Transverse colon (tissue), 4 donors: ENCODE results near the gene VAC14. TPM values are rescaled to one million over a fixed set of nuclear protein-coding genes. Genes with fewer than 3 reads are reported as not detected.

Experiments
- DNase-seq: peaks from one replicate; pipeline ENCODE4 v3.0.0-alpha.2; 2019
- H3K27ac ChIP-seq, 4 donors: fragments of 200-600 bp; sonication (generic); 2 replicates each; pipeline ENCODE4 v1.5.1; 2016 to 2018; ENCODE audit warnings: inconsistent platforms in 4 of 4
- H3K27me3 ChIP-seq: fragments of 200-600 bp; sonication (generic); 2 replicates; pipeline ENCODE4 v1.5.1; 2017; ENCODE audit warnings: inconsistent platforms
- H3K36me3 ChIP-seq, 4 donors: fragments of 200-600 bp; sonication (generic); 2 replicates each; pipeline ENCODE4 v1.5.1; 2017 to 2019; ENCODE audit warnings: inconsistent platforms in 4 of 4
- H3K4me1 ChIP-seq, 4 donors: fragments of 200-600 bp; sonication (generic); 2 replicates each; pipeline ENCODE4 v1.5.1; 2017 to 2020; ENCODE audit warnings: inconsistent platforms in 4 of 4
- H3K4me3 ChIP-seq, 4 donors: fragments of 200-600 bp; sonication (generic); 1 replicate in 1 of 4; 2 replicates in 3 of 4; pipeline versions ENCODE4 v1.5.1 to v1.6.1; 2017 to 2019; ENCODE audit warnings: inconsistent platforms in 4 of 4
- H3K9me3 ChIP-seq, 2 donors: fragments of 200-600 bp; sonication (generic); 2 replicates each; pipeline ENCODE4 v1.5.1; 2017 to 2019; ENCODE audit warnings: inconsistent platforms in 2 of 2
- CTCF ChIP-seq, 5 experiments: fragments of 200-600 bp in 3 of 5; fragments of 450-650 bp in 2 of 5; sonication (generic) in 3 of 5; IDR thresholded peaks; 1 replicate in 2 of 5; 2 replicates in 3 of 5; pipeline ENCODE4 v1.5.1; 2016 to 2017; ENCODE audit warnings: antibody characterized with exemption in 5 of 5, inconsistent platforms in 3 of 5, mild to moderate bottlenecking in 2 of 5, moderate library complexity in 1 of 5
- EP300 ChIP-seq: sonication (generic); formaldehyde crosslinking; IDR thresholded peaks from one replicate; pipeline ENCODE4 v1.6.1; 2017; ENCODE audit warnings: antibody characterized with exemption, low read depth
- POLR2A ChIP-seq: fragments of 450-650 bp; IDR thresholded peaks from one replicate; pipeline ENCODE4 v1.6.1; 2016; ENCODE audit warnings: antibody characterized with exemption, mild to moderate bottlenecking, moderate library complexity
- POLR2AphosphoS5 ChIP-seq, 3 donors: sonication (generic); formaldehyde crosslinking; IDR thresholded peaks; one replicate each; pipeline ENCODE4 v1.6.1; 2016; ENCODE audit warnings: antibody characterized with exemption in 3 of 3
- WGBS, 2 donors: methylation state at CpG; one replicate each; pipeline ENCODE4 v1.1.5; 2018; ENCODE audit warnings: low coverage in 1 of 2; 5-methylcytosine and 5-hydroxymethylcytosine counted together
- in situ Hi-C, 4 donors: fragments of 200-750 bp; cut with MboI; loops; one replicate each; pipeline versions ENCODE4 v1.15.0 to v1.15.1; 2017; ENCODE audit warnings: low sequenced_read_pairs in 3 of 4, low pct_ligation_motif_present in 1 of 4, low pct_unique_long_range_greater_than_20kb in 1 of 4
- intact Hi-C: fragments of 100-400 bp; cut with DNase I; formaldehyde crosslinking; loops from one replicate; pipeline ENCODE4 v1.15.1; 2023; ENCODE audit warnings: low total_unique reads
- total RNA-seq, 4 donors: library from RNA; depleted of rRNA; stranded (reverse); fragments of >200 nt; gene quantifications; one replicate each; pipeline ENCODE4 v1.1.0, GENCODE V29; 2016

The VAC14 gene
- total RNA-seq, 4 donors from 2014 or later: 37.2 to 270 (median 64.3) TPM

GRCh38 chr16:70687671-70688245, 113.2 kb downstream of the VAC14 start:
- intact Hi-C loops (no loop called here), in situ Hi-C loops (loop anchor here in 1 of 4 donors (10.0 kb wide), 1 partner anchor 77 kb away; no protein-coding TSS in a partner anchor)
- Histone ChIP-seq H3K27ac (peak overlapping the region; percentile 87 to 95 (median 91)), H3K27me3 (peaks cover 6% of the 10 kb centered on the region), H3K4me3 (no peak overlapping the region), H3K36me3 (no peaks in the 10 kb centered on the region), H3K9me3 (no peaks in the 10 kb centered on the region), H3K4me1 (peaks cover 61 to 92% (median 81%) of the 10 kb centered on the region in 4 donors)
- WGBS, 2 donors: 60 to 96% methylated on average over 1 to 12 of the region's 18 CpGs
- DNase-seq: no peak
- TF ChIP-seq CTCF (IDR thresholded peaks at IDR 0.05): no peak
- TF ChIP-seq POLR2A: no peak
- no peak for TF ChIP-seq EP300
- no peak for TF ChIP-seq POLR2AphosphoS5 (IDR thresholded peaks at IDR 0.05)

GRCh38 chr16:70687102-70687511, 113.9 kb downstream of the VAC14 start:
- Histone ChIP-seq H3K4me3 (no peak overlapping the region), H3K4me1 (peaks cover 60 to 92% (median 80%) of the 10 kb centered on the region in 4 donors), H3K27ac (peak overlapping the region; percentile 87 to 95 (median 91)), H3K27me3 (peaks cover 6% of the 10 kb centered on the region), H3K36me3 (no peaks in the 10 kb centered on the region), H3K9me3 (no peaks in the 10 kb centered on the region)
- intact Hi-C loops (no loop called here), in situ Hi-C loops (loop anchor here in 1 of 4 donors (10.0 kb wide), 1 partner anchor 78 kb away; no protein-coding TSS in a partner anchor)
- WGBS, 2 donors: 62% methylated on average over 5 of the region's 5 CpGs; no CpG with 5 or more reads in 1 of the 2 donors
- TF ChIP-seq EP300: no peak
- TF ChIP-seq POLR2AphosphoS5 (IDR thresholded peaks at IDR 0.05): no peak
- TF ChIP-seq CTCF (IDR thresholded peaks at IDR 0.05): no peak
- no peak for TF ChIP-seq POLR2A
- no peak for DNase-seq

- intact Hi-C loops: no loop called here
- Histone ChIP-seq H3K36me3 (no peaks in the 10 kb centered on the region), H3K4me1 (peaks cover 60 to 93% (median 81%) of the 10 kb centered on the region in 4 donors), H3K4me3 (peak overlapping the region; percentile 29 to 58 (median 37)), H3K9me3 (no peaks in the 10 kb centered on the region), H3K27me3 (peaks cover 6% of the 10 kb centered on the region), H3K27ac (peak overlapping the region; percentile 87 to 95 (median 91))
- DNase-seq: no peak
- WGBS, 2 donors: 67% methylated on average over 19 of the region's 29 CpGs; no CpG with 5 or more reads in 1 of the 2 donors
- in situ Hi-C loops: loop anchor here in 1 of 4 donors (10.0 kb wide), 1 partner anchor 78 kb away; no protein-coding TSS in a partner anchor
- no peak for TF ChIP-seq POLR2A
- no peak for TF ChIP-seq CTCF (IDR thresholded peaks at IDR 0.05)
- TF ChIP-seq EP300: no peak
- TF ChIP-seq POLR2AphosphoS5 (IDR thresholded peaks at IDR 0.05): no peak
Observed at GRCh38 chr16:70686376-70687101, 114.4 kb downstream of the VAC14 start.

GRCh38 chr16:70685938-70686375, 115.0 kb downstream of the VAC14 start, which contains the start of gene MTSS2:
Gene MTSS2, minus strand, starts transcription at chr16:70686053. Its CDS starts 262 bp downstream, at chr16:70685791.
- WGBS, 2 donors: 2% methylated on average over 29 of the region's 72 CpGs; no CpG with 5 or more reads in 1 of the 2 donors
- peaks cover 6% of the 10 kb centered on the region for H3K27me3 ChIP-seq
- peak; percentile 77 for DNase-seq
- peak; percentile 66 to 69 (median 69) for TF ChIP-seq POLR2AphosphoS5 (IDR thresholded peaks at IDR 0.05)
- TF ChIP-seq CTCF (IDR thresholded peaks at IDR 0.05): no peak
- peaks cover 59 to 93% (median 81%) of the 10 kb centered on the region in 4 donors for H3K4me1 ChIP-seq
- H3K27ac ChIP-seq: peak within 1 kb of the TSS; percentile 87 to 95 (median 91)
- H3K4me3 ChIP-seq: peak within 1 kb of the TSS; percentile 57 to 61 (median 58)
- intact Hi-C loops: no loop called here
- no peaks in the 10 kb centered on the region for H3K36me3 ChIP-seq
- H3K9me3 ChIP-seq: no peaks in the 10 kb centered on the region
- in situ Hi-C loops: loop anchor here in 1 of 4 donors (10.0 kb wide), 1 partner anchor 79 kb away; no protein-coding TSS in a partner anchor
